Lung (tissue), 12 donors: Measurements from ENCODE around the gene MBD1. TPM values are rescaled to one million over a fixed set of nuclear protein-coding genes. Genes with fewer than 3 reads are reported as not detected.
A peak's percentile ranks its signal among the peaks of the same experiment; 100 is the strongest.

ENCODE experiments used
- ATAC-seq: fragments of 200-7000 bp; cut with Tn5 transposase; one replicate; pipeline ENCODE4 v1.9.1; 2020; ENCODE audit warnings: moderate number of reproducible peaks; ENCODE audit not compliant: insufficient read depth, low FRiP score
- DNase-seq, 3 donors: peaks; one replicate each; pipeline ENCODE4 v3.0.0-alpha.2; 2013 to 2017
- H3K27ac ChIP-seq, 2 donors: one replicate each; pipeline ENCODE4 v1.5.1; 2013; ENCODE audit warnings: mild to moderate bottlenecking in 2 of 2, moderate library complexity in 2 of 2, control low read depth in 1 of 2, inconsistent platforms in 1 of 2, low read depth in 1 of 2, low read length in 1 of 2
- H3K27me3 ChIP-seq, 3 donors: one replicate each; pipeline ENCODE4 v1.5.1; 2013; ENCODE audit warnings: low read length in 2 of 3; ENCODE audit not compliant: control insufficient read depth in 3 of 3, insufficient read depth in 3 of 3
- H3K36me3 ChIP-seq, 4 donors: one replicate each; pipeline ENCODE4 v1.5.1; 2013; ENCODE audit warnings: low read length in 4 of 4, mild to moderate bottlenecking in 1 of 4, moderate library complexity in 1 of 4; ENCODE audit not compliant: control insufficient read depth in 4 of 4, insufficient read depth in 4 of 4
- H3K4me1 ChIP-seq, 5 donors: one replicate each; pipeline ENCODE4 v1.5.1; 2013; ENCODE audit warnings: low read length in 5 of 5, mild to moderate bottlenecking in 2 of 5, moderate library complexity in 1 of 5; ENCODE audit not compliant: control insufficient read depth in 5 of 5, insufficient read depth in 5 of 5
- H3K4me3 ChIP-seq: one replicate; pipeline ENCODE4 v1.5.1; 2013; ENCODE audit warnings: mild to moderate bottlenecking, control low read depth, moderate library complexity
- H3K9ac ChIP-seq, 2 donors: one replicate each; pipeline ENCODE4 v1.5.1; 2013; ENCODE audit warnings: low read length in 2 of 2, control low read depth in 1 of 2; ENCODE audit not compliant: insufficient read depth in 1 of 2
- H3K9me3 ChIP-seq, 4 donors: one replicate each; pipeline ENCODE4 v1.5.1; 2013; ENCODE audit warnings: low read length in 3 of 4, mild to moderate bottlenecking in 1 of 4, moderate library complexity in 1 of 4; ENCODE audit not compliant: control insufficient read depth in 4 of 4, insufficient read depth in 3 of 4
- CTCF ChIP-seq: IDR thresholded peaks from 2 replicates; pipeline ENCODE4 v1.5.1; 2012; ENCODE audit warnings: mild to moderate bottlenecking; ENCODE audit errors: control extremely low read depth, extremely low read depth
- WGBS, 2 donors: extraction: QIAGEN DNeasy Blood & Tissue Kit; methylation state at CpG; one replicate each; pipeline ENCODE4 v1.1.7; 2013; 5-methylcytosine and 5-hydroxymethylcytosine counted together
- polyA plus RNA-seq, 2 donors: library from polyadenylated mRNA; stranded (reverse); fragments of 200-250 nt; gene quantifications; one replicate each; pipeline ENCODE4 v1.2.1, GENCODE V29; 2013
- total RNA-seq, 2 donors: library from RNA; depleted of rRNA in 1 of 2; stranded (reverse); fragments of >200 nt in 1 of 2; gene quantifications; one replicate each; pipeline ENCODE4 v1.2.1, GENCODE V29; 2014 to 2021
- donor health status: control.
- donor health status: control.
- donor health status: Bipolar disorder and iron deficiency.
- donor health status: healthy.
- donor health status: DM: yes; HTN: yes; CAD: no.

MBD1 gene
- total and polyA plus RNA-seq, 4 donors, result 24.0 to 81.5 (median 59.1) TPM

DNA sequence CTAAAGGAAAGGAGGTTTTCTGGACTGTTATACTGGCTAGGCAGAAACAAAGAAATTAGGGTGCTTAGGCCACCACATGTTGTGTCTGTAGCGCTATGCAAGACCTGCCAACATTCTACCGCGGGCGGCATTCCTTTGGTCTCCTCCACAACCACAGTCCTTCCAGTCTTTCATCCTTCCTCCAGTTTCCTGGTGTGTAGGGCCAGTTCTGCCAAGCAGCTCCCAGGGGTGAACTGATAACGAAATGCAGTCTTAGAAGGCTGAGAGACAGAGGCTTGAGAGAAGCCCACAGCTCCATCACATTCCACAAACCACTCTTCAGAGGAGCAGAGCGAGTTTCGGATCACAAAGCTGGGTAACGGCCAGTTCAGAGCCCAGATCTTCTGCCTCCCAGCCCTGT is 25.6 kb upstream of the MBD1 start:
- H3K4me1 ChIP-seq, result peaks cover 0 to 3% (median 3%) of the 10 kb centered on the region in 5 donors
- ATAC-seq (no peak), DNase-seq (no peak)
- WGBS, 2 donors, result 62 to 78% methylated on average over 8 of the region's 8 CpGs
- H3K27ac ChIP-seq, result no peak overlapping the region
- no peak overlapping the region for H3K4me3 ChIP-seq
- H3K9ac ChIP-seq, result peak overlapping the region in 1 of 2 donors; percentile 58
- no peaks in the 10 kb centered on the region for H3K36me3 ChIP-seq
- H3K27me3 ChIP-seq, result peaks cover 0 to 4% (median 0%) of the 10 kb centered on the region in 3 donors
- no peak for TF ChIP-seq CTCF
- H3K9me3 ChIP-seq, result peaks cover 0 to 2% (median 0%) of the 10 kb centered on the region in 4 donors

GRCh38 chr18:50301074-50301473 is 19.8 kb upstream of the MBD1 start:
- ATAC-seq (no peak), DNase-seq (no peak)
- no peak overlapping the region for H3K9ac ChIP-seq
- WGBS, 2 donors, result 57 to 62% methylated on average over 5 of the region's 5 CpGs
- TF ChIP-seq CTCF, result no peak
- H3K4me3 ChIP-seq, result no peak overlapping the region
- peaks cover 0 to 3% (median 0%) of the 10 kb centered on the region in 5 donors for H3K4me1 ChIP-seq
- peaks cover 0 to 18% (median 17%) of the 10 kb centered on the region in 3 donors for H3K27me3 ChIP-seq
- no peak overlapping the region for H3K27ac ChIP-seq
- no peaks in the 10 kb centered on the region for H3K36me3 ChIP-seq
- peaks cover 0 to 9% (median 0%) of the 10 kb centered on the region in 4 donors for H3K9me3 ChIP-seq

- H3K27ac ChIP-seq, result no peak overlapping the region
- no peaks in the 10 kb centered on the region for H3K36me3 ChIP-seq
- ATAC-seq (no peak), DNase-seq (no peak)
- peaks cover 0 to 3% (median 0%) of the 10 kb centered on the region in 5 donors for H3K4me1 ChIP-seq
- H3K9me3 ChIP-seq, result peaks cover 0 to 9% (median 0%) of the 10 kb centered on the region in 4 donors
- 69 to 82% methylated on average over 7 of the region's 7 CpGs for WGBS, 2 donors
- peaks cover 0 to 18% (median 17%) of the 10 kb centered on the region in 3 donors for H3K27me3 ChIP-seq
- TF ChIP-seq CTCF, result no peak
- H3K9ac ChIP-seq, result no peak overlapping the region
- H3K4me3 ChIP-seq, result no peak overlapping the region
Observed at GRCh38 chr18:50299626-50300388, 18.5 kb upstream of the MBD1 start.
